Ovary (tissue), 9 donors: ENCODE results near the gene C1orf198. TPM values are rescaled to one million over a fixed set of nuclear protein-coding genes. Genes with fewer than 3 reads are reported as not detected.

ENCODE experiments used
- DNase-seq, 5 donors: peaks; one replicate each; pipeline ENCODE4 v3.0.0-alpha.2; 2019 to 2020
- H3K27ac ChIP-seq, 2 donors: fragments of 200-600 bp; one replicate each; pipeline versions ENCODE4 v1.5.1 to v1.8.0; 2019 to 2022
- H3K27me3 ChIP-seq: fragments of 200-600 bp; one replicate; pipeline ENCODE4 v1.8.0; 2022
- H3K36me3 ChIP-seq: fragments of 200-600 bp; sonication (generic); one replicate; pipeline ENCODE4 v1.5.1; 2019
- H3K4me1 ChIP-seq: one replicate; pipeline ENCODE4 v1.8.1; 2013; ENCODE audit warnings: mild to moderate bottlenecking, moderate library complexity; ENCODE audit not compliant: insufficient read depth
- H3K4me3 ChIP-seq: fragments of 200-600 bp; sonication (generic); one replicate; pipeline ENCODE4 v1.5.1; 2017
- H3K9me3 ChIP-seq, 2 donors: fragments of 200-600 bp in 1 of 2; sonication (generic) in 1 of 2; one replicate each; pipeline versions ENCODE4 v1.5.1 to v1.8.1; 2013 to 2019; ENCODE audit warnings: mild to moderate bottlenecking in 1 of 2, moderate library complexity in 1 of 2
- EP300 ChIP-seq: sonication (generic); formaldehyde crosslinking; IDR thresholded peaks from one replicate; pipeline ENCODE4 v1.6.1; 2017; ENCODE audit warnings: antibody characterized with exemption
- POLR2A ChIP-seq: fragments of 450-650 bp; IDR thresholded peaks from one replicate; pipeline ENCODE4 v1.6.1; 2017; ENCODE audit warnings: antibody characterized with exemption, mild to moderate bottlenecking, moderate library complexity
- WGBS, 3 donors: extraction: QIAGEN DNeasy Blood & Tissue Kit in 1 of 3; methylation state at CpG; one replicate each; pipeline versions ENCODE4 v1.1.5 to v1.1.7; 2013 to 2017; 5-methylcytosine and 5-hydroxymethylcytosine counted together
- intact Hi-C, 4 donors: fragments of 100-400 bp; cut with DNase I; formaldehyde crosslinking; loops; one replicate each; pipeline versions ENCODE4 v1.11.0 to v1.15.1; 2022 to 2023
- polyA plus RNA-seq, 2 donors: library from polyadenylated mRNA; stranded (reverse); fragments of 200-250 nt in 1 of 2; fragments of 350-450 nt in 1 of 2; fragmentation: Illumina TruSeq in 1 of 2; extraction: RNeasy Lipid Tissue Mini Kit (QIAGEN cat#74804) in 1 of 2; gene quantifications; one replicate each; pipeline ENCODE4 v1.2.3, GENCODE V29; 2013 to 2014
- total RNA-seq, 7 donors: library from RNA; depleted of rRNA in 2 of 7; stranded (reverse); fragments of >200 nt in 2 of 7; fragmentation: NEBNext Ultra II Directional in 3 of 7; extraction: Animal tissue kit (Norgen Biotek cat#: 25700) in 3 of 7; gene quantifications; one replicate each; pipeline versions ENCODE4 v1.1.0 to v1.2.4, GENCODE V29; 2016 to 2023
- TF ChIP-seq, protein P1 (sequence below), 3 donors: fragments of 450-650 bp in 2 of 3; fragments of 200-600 bp in 1 of 3; IDR thresholded peaks; one replicate each; pipeline versions ENCODE4 v1.5.1 to v1.8.0; 2016 to 2022; ENCODE audit warnings: antibody characterized with exemption in 3 of 3, mild to moderate bottlenecking in 1 of 3
- donor health status: DM: no; HTN: no; CAD: no; lungs with moderate emphysema.
- donor health status: DM: no; HTN: no; CAD: no.
- donor health status: Bipolar disorder and iron deficiency.
- donor health status: DM: yes; HTN: yes; CAD: no.
- donor health status: DM: no; HTN: no; CAD: no.
- donor health status: DM: yes; HTN: yes; CAD: no.

C1orf198 gene
- total and polyA plus RNA-seq, 9 donors = 34.0 to 60.8 (median 43.4) TPM

GRCh38 chr1:230854423-230854822 is 13.9 kb downstream of the C1orf198 start:
- no peak overlapping the region for H3K27ac ChIP-seq
- no peaks in the 10 kb centered on the region for H3K36me3 ChIP-seq
- intact Hi-C loops = no loop called here
- 91 to 95% (median 94%) methylated on average over 7 of the region's 7 CpGs for WGBS, 3 donors
- no peaks in the 10 kb centered on the region for H3K9me3 ChIP-seq
- DNase-seq = no peak
- TF ChIP-seq POLR2A = no peak
- TF ChIP-seq, protein P1, sequence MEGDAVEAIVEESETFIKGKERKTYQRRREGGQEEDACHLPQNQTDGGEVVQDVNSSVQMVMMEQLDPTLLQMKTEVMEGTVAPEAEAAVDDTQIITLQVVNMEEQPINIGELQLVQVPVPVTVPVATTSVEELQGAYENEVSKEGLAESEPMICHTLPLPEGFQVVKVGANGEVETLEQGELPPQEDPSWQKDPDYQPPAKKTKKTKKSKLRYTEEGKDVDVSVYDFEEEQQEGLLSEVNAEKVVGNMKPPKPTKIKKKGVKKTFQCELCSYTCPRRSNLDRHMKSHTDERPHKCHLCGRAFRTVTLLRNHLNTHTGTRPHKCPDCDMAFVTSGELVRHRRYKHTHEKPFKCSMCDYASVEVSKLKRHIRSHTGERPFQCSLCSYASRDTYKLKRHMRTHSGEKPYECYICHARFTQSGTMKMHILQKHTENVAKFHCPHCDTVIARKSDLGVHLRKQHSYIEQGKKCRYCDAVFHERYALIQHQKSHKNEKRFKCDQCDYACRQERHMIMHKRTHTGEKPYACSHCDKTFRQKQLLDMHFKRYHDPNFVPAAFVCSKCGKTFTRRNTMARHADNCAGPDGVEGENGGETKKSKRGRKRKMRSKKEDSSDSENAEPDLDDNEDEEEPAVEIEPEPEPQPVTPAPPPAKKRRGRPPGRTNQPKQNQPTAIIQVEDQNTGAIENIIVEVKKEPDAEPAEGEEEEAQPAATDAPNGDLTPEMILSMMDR (IDR thresholded peaks at IDR 0.05) = no peak
- TF ChIP-seq EP300 = no peak
- no peaks in the 10 kb centered on the region for H3K27me3 ChIP-seq
- peaks cover 47% of the 10 kb centered on the region for H3K4me1 ChIP-seq
- H3K4me3 ChIP-seq = no peak overlapping the region

GRCh38 chr1:230853731-230854130 is 14.6 kb downstream of the C1orf198 start:
- intact Hi-C loops = no loop called here
- Histone ChIP-seq H3K27ac (no peak overlapping the region), H3K4me3 (no peak overlapping the region), H3K27me3 (no peaks in the 10 kb centered on the region), H3K9me3 (no peaks in the 10 kb centered on the region), H3K36me3 (no peaks in the 10 kb centered on the region), H3K4me1 (peaks cover 47% of the 10 kb centered on the region)
- TF ChIP-seq, protein P1 (IDR thresholded peaks at IDR 0.05) = no peak
- TF ChIP-seq EP300 = no peak
- TF ChIP-seq POLR2A = no peak
- 90 to 92% (median 91%) methylated on average over 3 of the region's 3 CpGs for WGBS, 3 donors
- DNase-seq = no peak

DNA sequence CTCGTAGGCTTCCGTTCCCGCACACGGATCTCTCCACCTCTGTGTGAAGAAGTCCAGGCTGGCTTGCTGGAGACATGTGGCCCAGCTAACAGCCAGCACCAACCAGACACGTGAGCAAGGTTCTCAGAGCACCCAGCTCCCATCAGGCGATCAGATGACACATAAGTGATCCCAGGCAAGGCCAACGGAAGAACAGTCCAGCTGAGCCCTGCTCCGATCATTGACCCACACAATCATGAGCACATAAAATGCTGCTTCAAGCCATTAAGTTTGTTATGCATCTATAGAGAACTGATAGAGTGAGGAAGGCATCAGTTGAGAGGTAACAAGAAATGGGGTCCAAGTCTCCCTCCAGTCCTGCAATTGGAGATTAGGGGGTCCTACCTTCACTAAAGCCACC is 15.4 kb downstream of the C1orf198 start:
- WGBS, 3 donors = 90 to 94% (median 90%) methylated on average over 8 of the region's 8 CpGs
- Histone ChIP-seq H3K4me3 (no peak overlapping the region), H3K4me1 (peaks cover 44% of the 10 kb centered on the region), H3K27ac (no peak overlapping the region), H3K27me3 (no peaks in the 10 kb centered on the region), H3K9me3 (no peaks in the 10 kb centered on the region), H3K36me3 (no peaks in the 10 kb centered on the region)
- DNase-seq = no peak
- intact Hi-C loops = no loop called here
- TF ChIP-seq POLR2A (no peak), EP300 (no peak)
- TF ChIP-seq, protein P1 (IDR thresholded peaks at IDR 0.05) = no peak

- Histone ChIP-seq H3K36me3 (no peaks in the 10 kb centered on the region), H3K4me3 (no peak overlapping the region), H3K4me1 (peaks cover 32% of the 10 kb centered on the region), H3K27me3 (no peaks in the 10 kb centered on the region), H3K9me3 (no peaks in the 10 kb centered on the region), H3K27ac (no peak overlapping the region)
- 11 to 18% (median 17%) methylated on average over 5 of the region's 5 CpGs for WGBS, 3 donors
- no peak for DNase-seq
- intact Hi-C loops = no loop called here
- TF ChIP-seq POLR2A (no peak), EP300 (no peak)
- TF ChIP-seq, protein P1 (IDR thresholded peaks at IDR 0.05) = no peak
These were observed 17.0 kb downstream of the C1orf198 start for GRCh38 chr1:230851291-230851691.

- H3K4me1 ChIP-seq = peaks cover 30% of the 10 kb centered on the region
These were observed 17.8 kb downstream of the C1orf198 start for GRCh38 chr1:230850547-230850946.

More at GRCh38 chr1:230850547-230850946, 17.8 kb downstream of the C1orf198 start:
- Histone ChIP-seq H3K27me3 (no peaks in the 10 kb centered on the region), H3K9me3 (no peaks in the 10 kb centered on the region), H3K27ac (no peak overlapping the region), H3K4me3 (no peak overlapping the region), H3K36me3 (no peaks in the 10 kb centered on the region)
- DNase-seq = no peak
- TF ChIP-seq, protein P1 (IDR thresholded peaks at IDR 0.05) = no peak
- TF ChIP-seq POLR2A (no peak), EP300 (no peak)
- 84 to 92% (median 87%) methylated on average over 8 of the region's 8 CpGs for WGBS, 3 donors
- intact Hi-C loops = no loop called here
